Hepatocyte (in vitro differentiated cells): ENCODE data around the gene ZNF879. TPM values are rescaled to one million over a fixed set of nuclear protein-coding genes. Genes with fewer than 3 reads are reported as not detected.

Experiments used
- DNase-seq: peaks from one replicate; pipeline ENCODE4 v3.0.0-alpha.2; 2016; ENCODE audit warnings: low spot score
- H2AFZ ChIP-seq: fragments of 200-600 bp; sonication (generic); 2 replicates; pipeline ENCODE4 v1.6.0; 2016; ENCODE audit warnings: antibody characterized with exemption, mild to moderate bottlenecking
- H3K27ac ChIP-seq: fragments of 200-600 bp; sonication (generic); 2 replicates; pipeline ENCODE4 v1.5.1; 2016; ENCODE audit warnings: mild to moderate bottlenecking
- H3K27me3 ChIP-seq: fragments of 200-600 bp; sonication (generic); 2 replicates; pipeline ENCODE4 v1.6.1; 2016
- H3K36me3 ChIP-seq: fragments of 200-600 bp; sonication (generic); replicated peaks from 2 replicates; pipeline ENCODE4 v1.5.1; 2016; ENCODE audit warnings: low read depth; ENCODE audit not compliant: insufficient read depth
- H3K4me1 ChIP-seq: fragments of 200-600 bp; sonication (generic); 2 replicates; pipeline ENCODE4 v1.5.1; 2016; ENCODE audit warnings: mild to moderate bottlenecking, moderate library complexity; ENCODE audit not compliant: insufficient read depth
- H3K4me2 ChIP-seq: fragments of 200-600 bp; sonication (generic); 2 replicates; pipeline ENCODE4 v1.6.0; 2016
- H3K4me3 ChIP-seq: fragments of 200-600 bp; sonication (generic); 2 replicates; pipeline ENCODE4 v1.5.1; 2016; ENCODE audit warnings: mild to moderate bottlenecking
- H3K79me2 ChIP-seq: fragments of 200-600 bp; sonication (generic); 2 replicates; pipeline ENCODE4 v1.6.0; 2017; ENCODE audit warnings: mild to moderate bottlenecking
- H3K9me2 ChIP-seq: fragments of 200-600 bp; sonication (generic); replicated peaks from 2 replicates; pipeline ENCODE4 v1.6.0; 2017; ENCODE audit warnings: mild to moderate bottlenecking; ENCODE audit not compliant: insufficient read depth
- H3K9me3 ChIP-seq: fragments of 200-600 bp; sonication (generic); 2 replicates; pipeline ENCODE4 v1.5.1; 2016; ENCODE audit warnings: low read depth, mild to moderate bottlenecking
- H4K20me1 ChIP-seq: fragments of 200-600 bp; sonication (generic); 2 replicates; pipeline ENCODE4 v1.6.0; 2016; ENCODE audit warnings: mild to moderate bottlenecking; ENCODE audit not compliant: insufficient read depth, poor library complexity, severe bottlenecking
- EZH2 ChIP-seq: fragments of 200-600 bp; sonication (generic); IDR thresholded peaks from 2 replicates; pipeline ENCODE4 v1.6.1; 2016; ENCODE audit warnings: antibody characterized with exemption, mild to moderate bottlenecking, borderline replicate concordance
- EZH2phosphoT487 ChIP-seq: fragments of 200-600 bp; sonication (generic); IDR thresholded peaks from one replicate; pipeline ENCODE4 v1.6.1; 2018; ENCODE audit warnings: antibody characterized with exemption, mild to moderate bottlenecking, low read depth, moderate library complexity; ENCODE audit not compliant: unreplicated experiment, severe bottlenecking
- WGBS: methylation state at CpG from one replicate; pipeline ENCODE4 v1.1.6; 2016; ENCODE audit warnings: low lambda C conversion rate; ENCODE audit errors: missing lambda C conversion rate; 5-methylcytosine and 5-hydroxymethylcytosine counted together
- polyA plus RNA-seq: library from polyadenylated mRNA; unstranded; fragments of >200 nt; fragmentation: Nextera tagmentation; extraction: Ambion mirVana; gene quantifications from 2 replicates; pipeline ENCODE4 v1.2.1, GENCODE V29; 2016
- total RNA-seq: library from RNA; depleted of rRNA; stranded (reverse); fragments of >200 nt; gene quantifications from 2 replicates; pipeline ENCODE4 v1.2.3, GENCODE V29; 2014
- TF ChIP-seq, protein P1 (sequence below): fragments of 200-600 bp; sonication (generic); IDR thresholded peaks from 2 replicates; pipeline ENCODE4 v1.5.1; 2016; ENCODE audit warnings: antibody characterized with exemption, mild to moderate bottlenecking; ENCODE audit not compliant: poor library complexity

ZNF879 gene
- total and polyA plus RNA-seq, 2 experiments from 2014 or later: 3.6 to 4.0 TPM

DNA sequence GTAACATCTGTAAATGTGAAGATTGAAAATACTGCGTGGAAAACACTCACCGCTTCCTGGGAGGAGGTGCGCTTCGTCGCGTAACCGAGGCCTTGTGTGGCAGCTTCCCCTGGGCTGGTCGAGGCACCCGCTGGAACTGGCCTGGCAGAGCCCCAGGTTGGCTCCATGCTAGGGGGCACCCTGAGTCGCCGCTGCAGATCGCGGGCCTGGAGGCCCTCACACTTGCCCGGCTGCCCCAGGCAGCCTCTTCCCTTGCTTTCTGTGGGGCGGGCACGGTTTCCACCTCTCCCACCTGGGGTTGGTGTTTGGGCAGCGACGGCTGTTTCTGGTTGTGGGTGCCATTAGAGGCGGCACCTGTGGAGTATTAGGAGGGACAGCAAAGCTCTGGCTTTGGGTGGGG lies 37.4 kb downstream of the ZNF879 start:
- Histone ChIP-seq H3K9me3 (peaks cover 11% of the 10 kb centered on the region), H3K9me2 (no peaks in the 10 kb centered on the region), H2AFZ (peak overlapping the region; percentile 94), H3K27me3 (no peaks in the 10 kb centered on the region), H3K27ac (peak overlapping the region; percentile 70), H4K20me1 (no peaks in the 10 kb centered on the region), H3K79me2 (peaks cover 15% of the 10 kb centered on the region), H3K4me2 (peak overlapping the region; percentile 81), H3K36me3 (peaks cover 4% of the 10 kb centered on the region), H3K4me3 (peak overlapping the region; percentile 68), H3K4me1 (no peaks in the 10 kb centered on the region)
- WGBS: 92% methylated on average over 19 of the region's 19 CpGs
- no peak for DNase-seq
- TF ChIP-seq EZH2phosphoT487 (no peak), EZH2 (no peak)

DNA sequence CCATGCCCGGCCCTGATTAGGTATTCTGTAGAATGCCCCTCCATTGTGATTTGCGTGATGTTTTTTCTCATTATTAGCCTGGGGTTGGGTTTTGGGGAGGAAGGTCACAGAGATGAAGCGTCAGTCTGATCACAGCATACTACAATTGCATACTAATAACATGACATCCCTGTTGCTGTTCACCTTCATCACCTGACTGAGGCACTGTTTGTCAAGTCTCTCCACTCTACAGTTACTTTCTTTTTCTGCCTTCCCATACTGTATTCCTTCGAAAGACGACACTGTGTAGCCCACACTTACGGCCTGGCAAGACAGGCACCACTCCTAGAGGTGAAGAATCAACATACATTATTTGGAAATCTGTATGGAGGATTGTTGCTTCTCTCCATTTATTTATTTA lies 42.1 kb downstream of the ZNF879 start:
- H3K4me1 ChIP-seq: no peaks in the 10 kb centered on the region
- H3K79me2 ChIP-seq: peaks cover 20% of the 10 kb centered on the region
- no peaks in the 10 kb centered on the region for H3K9me2 ChIP-seq
- no peaks in the 10 kb centered on the region for H4K20me1 ChIP-seq
- H3K36me3 ChIP-seq: peaks cover 8% of the 10 kb centered on the region
- no peak for DNase-seq
- TF ChIP-seq EZH2phosphoT487: no peak
- TF ChIP-seq, protein P1, sequence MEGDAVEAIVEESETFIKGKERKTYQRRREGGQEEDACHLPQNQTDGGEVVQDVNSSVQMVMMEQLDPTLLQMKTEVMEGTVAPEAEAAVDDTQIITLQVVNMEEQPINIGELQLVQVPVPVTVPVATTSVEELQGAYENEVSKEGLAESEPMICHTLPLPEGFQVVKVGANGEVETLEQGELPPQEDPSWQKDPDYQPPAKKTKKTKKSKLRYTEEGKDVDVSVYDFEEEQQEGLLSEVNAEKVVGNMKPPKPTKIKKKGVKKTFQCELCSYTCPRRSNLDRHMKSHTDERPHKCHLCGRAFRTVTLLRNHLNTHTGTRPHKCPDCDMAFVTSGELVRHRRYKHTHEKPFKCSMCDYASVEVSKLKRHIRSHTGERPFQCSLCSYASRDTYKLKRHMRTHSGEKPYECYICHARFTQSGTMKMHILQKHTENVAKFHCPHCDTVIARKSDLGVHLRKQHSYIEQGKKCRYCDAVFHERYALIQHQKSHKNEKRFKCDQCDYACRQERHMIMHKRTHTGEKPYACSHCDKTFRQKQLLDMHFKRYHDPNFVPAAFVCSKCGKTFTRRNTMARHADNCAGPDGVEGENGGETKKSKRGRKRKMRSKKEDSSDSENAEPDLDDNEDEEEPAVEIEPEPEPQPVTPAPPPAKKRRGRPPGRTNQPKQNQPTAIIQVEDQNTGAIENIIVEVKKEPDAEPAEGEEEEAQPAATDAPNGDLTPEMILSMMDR: no peak
- no peak for TF ChIP-seq EZH2
- peaks cover 37% of the 10 kb centered on the region for H3K9me3 ChIP-seq
- no peak overlapping the region for H3K4me3 ChIP-seq
- H3K27me3 ChIP-seq: no peaks in the 10 kb centered on the region
- H3K4me2 ChIP-seq: no peak overlapping the region
- H3K27ac ChIP-seq: no peak overlapping the region
- 98% methylated on average over 6 of the region's 6 CpGs for WGBS
- H2AFZ ChIP-seq: no peak overlapping the region

DNA sequence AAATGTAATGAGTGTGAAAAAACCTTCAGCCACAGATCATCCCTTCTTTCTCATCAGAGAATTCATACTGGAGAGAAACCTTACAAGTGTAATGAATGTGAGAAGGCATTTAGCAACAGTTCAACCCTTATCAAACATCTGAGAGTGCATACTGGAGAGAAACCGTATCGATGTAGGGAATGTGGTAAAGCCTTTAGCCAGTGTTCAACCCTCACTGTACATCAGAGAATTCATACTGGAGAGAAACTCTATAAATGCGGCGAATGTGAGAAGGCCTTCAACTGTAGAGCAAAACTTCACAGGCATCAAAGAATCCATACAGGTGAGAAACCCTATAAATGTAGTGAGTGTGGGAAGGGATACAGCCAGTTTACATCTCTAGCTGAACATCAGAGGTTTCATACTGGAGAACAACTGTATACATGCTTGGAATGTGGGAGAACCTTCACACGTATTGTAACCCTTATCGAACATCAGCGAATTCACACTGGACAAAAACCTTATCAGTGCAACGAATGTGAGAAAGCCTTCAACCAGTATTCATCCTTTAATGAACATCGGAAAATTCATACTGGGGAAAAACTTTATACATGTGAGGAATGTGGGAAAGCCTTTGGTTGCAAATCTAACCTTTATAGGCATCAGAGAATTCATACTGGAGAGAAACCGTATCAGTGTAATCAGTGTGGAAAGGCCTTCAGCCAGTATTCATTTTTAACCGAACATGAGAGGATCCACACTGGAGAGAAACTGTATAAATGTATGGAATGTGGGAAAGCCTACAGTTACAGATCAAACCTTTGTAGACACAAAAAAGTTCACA lies 55.8 kb downstream of the ZNF879 start:
- H3K36me3 ChIP-seq: peaks cover 16% of the 10 kb centered on the region

DNA sequence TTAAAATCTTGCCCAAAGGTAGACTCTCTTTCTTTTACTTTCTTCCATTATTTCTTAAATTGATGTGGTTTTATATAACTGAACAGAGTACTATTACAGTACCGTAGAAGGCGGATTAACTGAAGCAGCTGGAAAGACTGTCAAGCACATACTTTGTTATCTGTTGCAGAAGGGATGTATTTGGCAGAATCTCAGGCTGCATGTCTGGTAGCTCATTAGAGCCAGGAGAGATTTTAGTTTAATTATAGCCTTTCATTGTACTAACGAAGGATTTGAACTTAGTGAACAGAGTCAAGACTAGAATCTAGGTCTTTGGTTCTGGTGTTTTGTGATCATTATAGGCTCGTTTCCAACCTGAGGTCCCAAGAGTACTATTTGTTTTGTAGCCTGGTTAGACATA lies 57.1 kb downstream of the ZNF879 start:
- no peak overlapping the region for H3K27ac ChIP-seq
- no peaks in the 10 kb centered on the region for H3K9me2 ChIP-seq
- no peaks in the 10 kb centered on the region for H4K20me1 ChIP-seq
- H2AFZ ChIP-seq: no peak overlapping the region
- H3K4me3 ChIP-seq: peak overlapping the region; percentile 4
- H3K79me2 ChIP-seq: no peaks in the 10 kb centered on the region
- no peaks in the 10 kb centered on the region for H3K27me3 ChIP-seq
- no peak overlapping the region for H3K4me2 ChIP-seq
- WGBS: 97% methylated on average over 4 of the region's 4 CpGs
- peaks cover 86% of the 10 kb centered on the region for H3K9me3 ChIP-seq
- DNase-seq: no peak
- peaks cover 12% of the 10 kb centered on the region for H3K36me3 ChIP-seq
- no peaks in the 10 kb centered on the region for H3K4me1 ChIP-seq
- TF ChIP-seq EZH2phosphoT487 (no peak), EZH2 (no peak)
- TF ChIP-seq, protein P1: no peak

More for the DNA sequence above, 55.8 kb downstream of the ZNF879 start:
- Histone ChIP-seq H3K9me2 (no peaks in the 10 kb centered on the region), H4K20me1 (no peaks in the 10 kb centered on the region), H3K79me2 (no peaks in the 10 kb centered on the region), H3K4me2 (no peak overlapping the region), H3K27ac (no peak overlapping the region), H3K9me3 (peaks cover 84% of the 10 kb centered on the region), H2AFZ (no peak overlapping the region), H3K4me1 (no peaks in the 10 kb centered on the region), H3K27me3 (no peaks in the 10 kb centered on the region), H3K4me3 (no peak overlapping the region)
- TF ChIP-seq EZH2phosphoT487 (no peak), EZH2 (no peak)
- TF ChIP-seq, protein P1: no peak
- DNase-seq: no peak
- 98% methylated on average over 11 of the region's 11 CpGs for WGBS
